ENCODE measurements around the gene GCH1.

GRCh38 chr14:54909817-54910558, 7.4 kb upstream of the GCH1 start:
- no peak for TF ChIP-seq CTCF (IDR thresholded peaks at IDR 0.05)
- no peak for TF ChIP-seq POLR2A (IDR thresholded peaks at IDR 0.05)

Data from lower leg skin (tissue), 3 donors.